ENCODE measurements around the gene SLC9A6. TPM values are rescaled to one million over a fixed set of nuclear protein-coding genes. Genes with fewer than 3 reads are reported as not detected.
"Not testable (repeated sequence)": the region's sequence is repeated elsewhere in the genome, so short reads cannot be mapped to it uniquely, and the experiment has no call there.

The SLC9A6 gene
- total RNA-seq, 5 donors from 2014 or later (not counting 1 experiment from before 2014, with no cell fraction given), result 15.5 to 23.9 (median 17.3) TPM

- Mint-ChIP-seq H3K27ac (no peak overlapping the region), H3K9me3 (no peaks in the 10 kb centered on the region), H3K4me1 (peaks cover 22 to 46% (median 30%) of the 10 kb centered on the region in 3 donors), H3K36me3 (peaks cover 3% of the 10 kb centered on the region), H3K4me3 (no peak overlapping the region), H3K27me3 (peaks cover 0 to 11% of the 10 kb centered on the region in 2 donors)
- H3K9me3 ChIP-seq, result no peaks in the 10 kb centered on the region
- no peak overlapping the region for H3K27ac ChIP-seq (ENCODE audit: low read length)
- H3K4me1 ChIP-seq (ENCODE audit: control insufficient read depth in 1 of 2, extremely low read depth in 1 of 2, insufficient read depth in 2 of 2, low read length in 2 of 2), result peaks cover 0 to 21% of the 10 kb centered on the region in 2 experiments
- ATAC-seq (replicated peaks in 1 of 4), result no peak
- no peaks in the 10 kb centered on the region for H3K27me3 ChIP-seq (replicated peaks in 1 of 2; ENCODE audit: control insufficient read depth in 2 of 2, extremely low read depth in 1 of 2, insufficient read depth in 2 of 2, low read length in 1 of 2)
- ChIA-PET POLR2A (interaction anchor here in 1 of 2 donors (0.5 kb wide), 1 partner anchor 10 kb away, joined by 3 read pairs; no protein-coding TSS in a partner anchor), CTCF (no interaction called here)
- no peak for DNase-seq
- H3K36me3 ChIP-seq (ENCODE audit: control insufficient read depth in 2 of 2, extremely low read depth in 1 of 2, insufficient read depth in 1 of 2, low read length in 1 of 2), result no peaks in the 10 kb centered on the region
- WGBS (ENCODE audit: insufficient coverage), result no CpG with 5 or more reads among the region's 5 CpGs
- H3K4me3 ChIP-seq (ENCODE audit: control insufficient read depth in 1 of 2, extremely low read depth in 1 of 2, low read length in 1 of 2), result no peak overlapping the region
Observed at GRCh38 chrX:136067097-136067496, 81.9 kb downstream of the SLC9A6 start.

- H3K27ac ChIP-seq (ENCODE audit: low read length), result no peak overlapping the region
- H3K9me3 Mint-ChIP-seq, result no peaks in the 10 kb centered on the region
- WGBS (ENCODE audit: insufficient coverage), result 80% methylated on average over 1 of the region's 7 CpGs
- H3K4me3 ChIP-seq (ENCODE audit: control insufficient read depth in 1 of 2, extremely low read depth in 1 of 2, low read length in 1 of 2), result no peak overlapping the region
- H3K4me1 Mint-ChIP-seq, result peaks cover 22 to 47% (median 30%) of the 10 kb centered on the region in 3 donors
- ATAC-seq (replicated peaks in 1 of 4) (no peak), DNase-seq (no peak)
- no peaks in the 10 kb centered on the region for H3K27me3 ChIP-seq (replicated peaks in 1 of 2; ENCODE audit: control insufficient read depth in 2 of 2, extremely low read depth in 1 of 2, insufficient read depth in 2 of 2, low read length in 1 of 2)
- H3K4me3 Mint-ChIP-seq, result no peak overlapping the region
- peaks cover 0 to 20% of the 10 kb centered on the region in 2 experiments for H3K4me1 ChIP-seq (ENCODE audit: control insufficient read depth in 1 of 2, extremely low read depth in 1 of 2, insufficient read depth in 2 of 2, low read length in 2 of 2)
- H3K36me3 ChIP-seq (ENCODE audit: control insufficient read depth in 2 of 2, extremely low read depth in 1 of 2, insufficient read depth in 1 of 2, low read length in 1 of 2), result no peaks in the 10 kb centered on the region
- no peak overlapping the region for H3K27ac Mint-ChIP-seq
- CTCF ChIA-PET, result interaction anchor here in 1 of 2 donors (0.6 kb wide), 1 partner anchor 149 kb away, joined by 3 read pairs; no protein-coding TSS in a partner anchor
- POLR2A ChIA-PET, result no interaction called here
- H3K27me3 Mint-ChIP-seq, result peaks cover 0 to 13% of the 10 kb centered on the region in 2 donors
- H3K9me3 ChIP-seq, result no peaks in the 10 kb centered on the region
- peaks cover 3% of the 10 kb centered on the region for H3K36me3 Mint-ChIP-seq
Observed at GRCh38 chrX:136067966-136068365, 82.7 kb downstream of the SLC9A6 start.

GRCh38 chrX:136076942-136077341 is 91.7 kb downstream of the SLC9A6 start:
- ChIA-PET POLR2A (no interaction called here), CTCF (no interaction called here)
- ATAC-seq (replicated peaks in 1 of 4), result no peak
- peaks cover 10 to 39% of the 10 kb centered on the region in 2 donors for H3K27me3 Mint-ChIP-seq
- no peak for DNase-seq
- no peaks in the 10 kb centered on the region for H3K36me3 Mint-ChIP-seq
- Histone ChIP-seq H3K36me3 (ENCODE audit: control insufficient read depth in 2 of 2, extremely low read depth in 1 of 2, insufficient read depth in 1 of 2, low read length in 1 of 2) (no peaks in the 10 kb centered on the region), H3K27me3 (replicated peaks in 1 of 2; ENCODE audit: control insufficient read depth in 2 of 2, extremely low read depth in 1 of 2, insufficient read depth in 2 of 2, low read length in 1 of 2) (no peaks in the 10 kb centered on the region), H3K27ac (ENCODE audit: low read length) (no peak overlapping the region), H3K4me1 (ENCODE audit: control insufficient read depth in 1 of 2, extremely low read depth in 1 of 2, insufficient read depth in 2 of 2, low read length in 2 of 2) (no peaks in the 10 kb centered on the region), H3K9me3 (no peaks in the 10 kb centered on the region), H3K4me3 (ENCODE audit: control insufficient read depth in 1 of 2, extremely low read depth in 1 of 2, low read length in 1 of 2) (no peak overlapping the region)
- H3K27ac Mint-ChIP-seq, result no peak overlapping the region
- H3K9me3 Mint-ChIP-seq, result no peaks in the 10 kb centered on the region
- H3K4me3 Mint-ChIP-seq, result no peak overlapping the region
- H3K4me1 Mint-ChIP-seq, result peaks cover 0 to 5% (median 3%) of the 10 kb centered on the region in 3 donors
- 11% methylated on average over 5 of the region's 5 CpGs for WGBS (ENCODE audit: insufficient coverage)

GRCh38 chrX:136080766-136081165 is 95.5 kb downstream of the SLC9A6 start:
- ChIA-PET CTCF (no interaction called here), POLR2A (no interaction called here)
- Histone ChIP-seq H3K9me3 (no peaks in the 10 kb centered on the region), H3K27me3 (replicated peaks in 1 of 2; ENCODE audit: control insufficient read depth in 2 of 2, extremely low read depth in 1 of 2, insufficient read depth in 2 of 2, low read length in 1 of 2) (no peaks in the 10 kb centered on the region), H3K4me1 (ENCODE audit: control insufficient read depth in 1 of 2, extremely low read depth in 1 of 2, insufficient read depth in 2 of 2, low read length in 2 of 2) (no peaks in the 10 kb centered on the region), H3K27ac (ENCODE audit: low read length) (no peak overlapping the region), H3K36me3 (ENCODE audit: control insufficient read depth in 2 of 2, extremely low read depth in 1 of 2, insufficient read depth in 1 of 2, low read length in 1 of 2) (no peaks in the 10 kb centered on the region), H3K4me3 (ENCODE audit: control insufficient read depth in 1 of 2, extremely low read depth in 1 of 2, low read length in 1 of 2) (no peak overlapping the region)
- Mint-ChIP-seq H3K36me3 (no peaks in the 10 kb centered on the region), H3K4me1 (peaks cover 0 to 5% (median 0%) of the 10 kb centered on the region in 3 donors), H3K27me3 (peaks cover 10 to 43% of the 10 kb centered on the region in 2 donors), H3K4me3 (no peak overlapping the region), H3K9me3 (no peaks in the 10 kb centered on the region), H3K27ac (no peak overlapping the region)
- DNase-seq (no peak), ATAC-seq (replicated peaks in 1 of 4) (no peak)

- Histone ChIP-seq H3K9me3 (no peaks in the 10 kb centered on the region), H3K4me1 (ENCODE audit: control insufficient read depth in 1 of 2, extremely low read depth in 1 of 2, insufficient read depth in 2 of 2, low read length in 2 of 2) (no peaks in the 10 kb centered on the region), H3K36me3 (ENCODE audit: control insufficient read depth in 2 of 2, extremely low read depth in 1 of 2, insufficient read depth in 1 of 2, low read length in 1 of 2) (no peaks in the 10 kb centered on the region), H3K4me3 (ENCODE audit: control insufficient read depth in 1 of 2, extremely low read depth in 1 of 2, low read length in 1 of 2) (no peak overlapping the region), H3K27me3 (replicated peaks in 1 of 2; ENCODE audit: control insufficient read depth in 2 of 2, extremely low read depth in 1 of 2, insufficient read depth in 2 of 2, low read length in 1 of 2) (no peaks in the 10 kb centered on the region), H3K27ac (ENCODE audit: low read length) (no peak overlapping the region)
- H3K27ac Mint-ChIP-seq, result no peak overlapping the region
- ChIA-PET POLR2A (no interaction called here), CTCF (no interaction called here)
- WGBS (ENCODE audit: insufficient coverage), result no CpG with 5 or more reads among the region's 2 CpGs
- DNase-seq (no peak), ATAC-seq (replicated peaks in 1 of 4) (no peak)
- peaks cover 0 to 17% of the 10 kb centered on the region in 2 donors for H3K27me3 Mint-ChIP-seq
- H3K4me1 Mint-ChIP-seq, result no peaks in the 10 kb centered on the region
- no peaks in the 10 kb centered on the region for H3K36me3 Mint-ChIP-seq
- H3K9me3 Mint-ChIP-seq, result no peaks in the 10 kb centered on the region
- no peak overlapping the region for H3K4me3 Mint-ChIP-seq
Observed at GRCh38 chrX:136086521-136086920, 101.3 kb downstream of the SLC9A6 start.

GRCh38 chrX:136091898-136092297 is 106.7 kb downstream of the SLC9A6 start:
- H3K9me3 ChIP-seq; DNase-seq; H3K27me3 ChIP-seq (replicated peaks in 1 of 2; ENCODE audit: control insufficient read depth in 2 of 2, extremely low read depth in 1 of 2, insufficient read depth in 2 of 2, low read length in 1 of 2); POLR2A ChIA-PET; H3K4me1 Mint-ChIP-seq; H3K36me3 ChIP-seq (ENCODE audit: control insufficient read depth in 2 of 2, extremely low read depth in 1 of 2, insufficient read depth in 1 of 2, low read length in 1 of 2); H3K9me3 Mint-ChIP-seq; H3K27ac Mint-ChIP-seq; H3K4me3 ChIP-seq (ENCODE audit: control insufficient read depth in 1 of 2, extremely low read depth in 1 of 2, low read length in 1 of 2); ATAC-seq (replicated peaks in 1 of 4); H3K36me3 Mint-ChIP-seq; H3K4me1 ChIP-seq (ENCODE audit: control insufficient read depth in 1 of 2, extremely low read depth in 1 of 2, insufficient read depth in 2 of 2, low read length in 2 of 2); CTCF ChIA-PET; H3K4me3 Mint-ChIP-seq; H3K27ac ChIP-seq (ENCODE audit: low read length): not testable (repeated sequence)
- H3K27me3 Mint-ChIP-seq, result peaks cover 0 to 11% of the 10 kb centered on the region in 2 donors
- WGBS (ENCODE audit: insufficient coverage), result 83% methylated on average over 3 of the region's 6 CpGs

- Histone ChIP-seq H3K27me3 (replicated peaks in 1 of 2; ENCODE audit: control insufficient read depth in 2 of 2, extremely low read depth in 1 of 2, insufficient read depth in 2 of 2, low read length in 1 of 2) (no peaks in the 10 kb centered on the region), H3K9me3 (no peaks in the 10 kb centered on the region), H3K36me3 (ENCODE audit: control insufficient read depth in 2 of 2, extremely low read depth in 1 of 2, insufficient read depth in 1 of 2, low read length in 1 of 2) (no peaks in the 10 kb centered on the region), H3K4me1 (ENCODE audit: control insufficient read depth in 1 of 2, extremely low read depth in 1 of 2, insufficient read depth in 2 of 2, low read length in 2 of 2) (no peaks in the 10 kb centered on the region), H3K27ac (ENCODE audit: low read length) (no peak overlapping the region), H3K4me3 (ENCODE audit: control insufficient read depth in 1 of 2, extremely low read depth in 1 of 2, low read length in 1 of 2) (no peak overlapping the region)
- DNase-seq (no peak), ATAC-seq (replicated peaks in 1 of 4) (no peak)
- Mint-ChIP-seq H3K27ac (no peak overlapping the region), H3K27me3 (peaks cover 0 to 7% of the 10 kb centered on the region in 2 donors), H3K4me1 (no peaks in the 10 kb centered on the region), H3K4me3 (no peak overlapping the region), H3K36me3 (no peaks in the 10 kb centered on the region), H3K9me3 (no peaks in the 10 kb centered on the region)
- no CpG with 5 or more reads among the region's 3 CpGs for WGBS (ENCODE audit: insufficient coverage)
- ChIA-PET POLR2A (no interaction called here), CTCF (no interaction called here)
Observed at GRCh38 chrX:136094962-136095361, 109.7 kb downstream of the SLC9A6 start.

Data from T-cell (primary cell).